Adipose tissue (tissue), 3 donors: ENCODE data around the gene EHD1. TPM values are rescaled to one million over a fixed set of nuclear protein-coding genes. Genes with fewer than 3 reads are reported as not detected.

ENCODE experiments used
- H3K27ac ChIP-seq: one replicate; pipeline ENCODE4 v1.5.1; 2013; ENCODE audit warnings: low read depth, low read length
- WGBS, 3 donors: extraction: QIAGEN DNeasy Blood & Tissue Kit; methylation state at CpG; one replicate each; pipeline ENCODE4 v1.1.7; 2013; 5-methylcytosine and 5-hydroxymethylcytosine counted together
- polyA plus RNA-seq, 3 donors: library from polyadenylated mRNA; stranded (reverse); fragments of 200-250 nt; gene quantifications; one replicate each; pipeline ENCODE4 v1.2.3, GENCODE V29; 2013
- donor health status: healthy with polysubstance abuse.
- donor health status: Bipolar disorder and iron deficiency.
- donor health status: healthy.

Gene EHD1
- polyA plus RNA-seq, 3 donors = 10.3 to 68.5 (median 22.9) TPM

- 92 to 93% (median 92%) methylated on average over 9 of the region's 9 CpGs for WGBS, 3 donors
- H3K27ac ChIP-seq = no peak overlapping the region
Measured at GRCh38 chr11:64911689-64912088, 33.3 kb upstream of the EHD1 start.

GRCh38 chr11:64911142-64911541 lies 32.7 kb upstream of the EHD1 start:
- 86 to 88% (median 86%) methylated on average over 7 of the region's 7 CpGs for WGBS, 3 donors
- no peak overlapping the region for H3K27ac ChIP-seq

- 90 to 94% (median 94%) methylated on average over 22 to 27 of the region's 27 CpGs for WGBS, 3 donors
- H3K27ac ChIP-seq = no peak overlapping the region
Measured at GRCh38 chr11:64910451-64911093, 32.2 kb upstream of the EHD1 start.

- H3K27ac ChIP-seq = no peak overlapping the region
- WGBS, 3 donors = 90 to 94% (median 91%) methylated on average over 35 to 39 of the region's 39 CpGs
Measured at GRCh38 chr11:64909653-64910343, 31.4 kb upstream of the EHD1 start.

- WGBS, 3 donors = 85 to 91% (median 89%) methylated on average over 11 of the region's 11 CpGs
- no peak overlapping the region for H3K27ac ChIP-seq
Measured at GRCh38 chr11:64908766-64909165, 30.3 kb upstream of the EHD1 start.

- H3K27ac ChIP-seq = no peak overlapping the region
- 92 to 96% (median 95%) methylated on average over 6 to 13 of the region's 13 CpGs for WGBS, 3 donors
Measured at GRCh38 chr11:64906314-64906635, 27.9 kb upstream of the EHD1 start.

GRCh38 chr11:64905516-64906313 lies 27.3 kb upstream of the EHD1 start:
- no peak overlapping the region for H3K27ac ChIP-seq
- 90 to 94% (median 93%) methylated on average over 25 of the region's 25 CpGs for WGBS, 3 donors

- 93 to 97% (median 93%) methylated on average over 23 of the region's 23 CpGs for WGBS, 3 donors
- H3K27ac ChIP-seq = no peak overlapping the region
Measured at GRCh38 chr11:64903291-64903833, 24.9 kb upstream of the EHD1 start.

GRCh38 chr11:64902102-64902900 lies 23.9 kb upstream of the EHD1 start:
- no peak overlapping the region for H3K27ac ChIP-seq
- 90 to 93% (median 92%) methylated on average over 28 to 30 of the region's 30 CpGs for WGBS, 3 donors

- 94 to 96% (median 95%) methylated on average over 17 of the region's 17 CpGs for WGBS, 3 donors
- H3K27ac ChIP-seq = no peak overlapping the region
Measured at GRCh38 chr11:64900774-64901173, 22.4 kb upstream of the EHD1 start.

- no peak overlapping the region for H3K27ac ChIP-seq
- WGBS, 3 donors = 83 to 88% (median 87%) methylated on average over 14 of the region's 14 CpGs
Measured at GRCh38 chr11:64900263-64900678, 21.9 kb upstream of the EHD1 start.

GRCh38 chr11:64898541-64898940 lies 20.1 kb upstream of the EHD1 start:
- H3K27ac ChIP-seq = no peak overlapping the region
- 93 to 96% (median 95%) methylated on average over 19 of the region's 19 CpGs for WGBS, 3 donors

GRCh38 chr11:64898076-64898445 lies 19.6 kb upstream of the EHD1 start:
- WGBS, 3 donors = 89 to 98% (median 92%) methylated on average over 7 to 9 of the region's 9 CpGs
- H3K27ac ChIP-seq = no peak overlapping the region

GRCh38 chr11:64897381-64898075 lies 19.1 kb upstream of the EHD1 start:
- no peak overlapping the region for H3K27ac ChIP-seq
- WGBS, 3 donors = 93 to 95% (median 94%) methylated on average over 18 to 19 of the region's 19 CpGs

- WGBS, 3 donors = 88 to 91% (median 90%) methylated on average over 14 of the region's 14 CpGs
- no peak overlapping the region for H3K27ac ChIP-seq
Measured at GRCh38 chr11:64896448-64897022, 18.1 kb upstream of the EHD1 start.

GRCh38 chr11:64894812-64895452 lies 16.5 kb upstream of the EHD1 start:
- WGBS, 3 donors = 85 to 86% (median 86%) methylated on average over 39 of the region's 39 CpGs
- H3K27ac ChIP-seq = no peak overlapping the region
